ENCODE measurements around the gene TGFBRAP1. TPM values are rescaled to one million over a fixed set of nuclear protein-coding genes. Genes with fewer than 3 reads are reported as not detected.

The TGFBRAP1 gene
- total RNA-seq, 1 experiment from 2014 or later, result 25.1 TPM

DNA sequence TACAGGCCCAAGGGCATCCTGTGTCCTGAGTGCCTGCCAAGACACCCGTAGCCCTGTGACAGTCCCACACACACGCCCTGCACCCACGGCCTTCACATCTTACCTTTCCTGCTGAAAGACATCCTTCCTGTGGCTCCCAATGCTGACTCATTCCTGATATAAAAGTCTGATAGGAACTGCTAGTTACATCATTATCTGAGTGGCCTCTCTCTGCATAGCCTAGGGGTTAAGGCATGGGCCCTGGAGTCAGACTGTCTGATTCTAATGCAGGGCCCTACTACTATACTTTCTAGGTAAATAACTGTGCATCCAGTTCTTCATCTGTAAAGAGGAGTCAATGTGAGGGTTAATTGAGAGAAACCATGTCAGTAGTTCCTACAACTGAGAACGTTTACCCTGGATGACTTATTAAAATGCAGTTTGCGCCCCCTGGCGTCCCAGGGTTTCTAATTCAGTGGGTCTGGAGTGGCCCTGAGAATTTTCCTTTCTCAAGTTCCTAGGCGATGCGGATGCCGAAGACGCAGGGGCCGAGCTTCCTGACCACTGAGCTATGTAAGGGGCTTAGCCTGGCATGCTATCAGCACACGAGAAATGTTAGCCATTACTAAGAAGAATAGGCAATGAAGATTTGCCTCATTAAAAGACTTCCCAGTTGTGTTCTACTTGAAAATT lies 94.0 kb downstream of the TGFBRAP1 start:
- in situ Hi-C loops (cut with HindIII; ENCODE audit: low pct_unique_long_range_greater_than_20kb, low sequenced_read_pairs), result no loop called here
- peak; percentile 89 for DNase-seq (ENCODE audit: low read depth, low spot score)

DNA sequence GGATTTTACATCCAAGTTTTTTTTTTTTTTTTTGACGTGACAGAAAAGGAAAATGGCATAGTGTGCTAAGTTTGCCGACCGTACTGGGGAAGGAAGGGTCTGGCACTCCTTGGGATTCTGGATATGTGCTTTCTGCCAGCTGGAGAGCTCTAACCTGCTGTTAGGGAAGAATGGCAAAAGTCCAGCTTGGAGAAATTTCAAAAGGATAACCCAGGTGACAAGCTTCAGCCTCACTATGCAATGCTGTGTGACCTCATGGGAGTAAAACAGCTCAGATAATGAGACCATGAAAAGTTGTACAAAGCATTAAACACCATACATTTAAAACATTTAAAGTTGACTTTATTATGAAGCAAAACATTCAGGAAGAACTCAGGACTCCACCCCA lies 98.3 kb downstream of the TGFBRAP1 start:
- in situ Hi-C loops (cut with HindIII; ENCODE audit: low pct_unique_long_range_greater_than_20kb, low sequenced_read_pairs), result no loop called here
- no peak for DNase-seq (ENCODE audit: low read depth, low spot score)

DNA sequence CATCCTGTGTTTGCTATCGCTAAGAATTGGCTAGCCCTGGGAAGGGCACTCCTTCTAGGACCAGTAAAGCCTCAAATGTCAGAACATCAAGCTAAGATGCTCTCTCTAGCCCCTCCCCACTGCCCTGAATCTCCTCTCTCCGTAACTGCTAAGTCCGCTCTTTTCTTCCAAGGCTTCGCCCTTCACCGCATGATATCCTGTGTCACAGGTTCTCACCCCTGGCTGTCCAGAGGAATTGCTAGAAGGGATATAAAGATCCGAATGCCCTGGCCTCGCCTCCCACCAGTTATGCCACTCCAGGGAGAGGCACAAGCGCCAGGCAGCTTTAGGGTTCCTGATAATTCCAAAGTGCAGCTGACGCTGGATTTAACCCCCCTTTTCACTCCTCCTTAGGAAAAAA lies 105.1 kb downstream of the TGFBRAP1 start:
- in situ Hi-C loops (cut with HindIII; ENCODE audit: low pct_unique_long_range_greater_than_20kb, low sequenced_read_pairs), result no loop called here
- DNase-seq (ENCODE audit: low read depth, low spot score), result no peak

DNA sequence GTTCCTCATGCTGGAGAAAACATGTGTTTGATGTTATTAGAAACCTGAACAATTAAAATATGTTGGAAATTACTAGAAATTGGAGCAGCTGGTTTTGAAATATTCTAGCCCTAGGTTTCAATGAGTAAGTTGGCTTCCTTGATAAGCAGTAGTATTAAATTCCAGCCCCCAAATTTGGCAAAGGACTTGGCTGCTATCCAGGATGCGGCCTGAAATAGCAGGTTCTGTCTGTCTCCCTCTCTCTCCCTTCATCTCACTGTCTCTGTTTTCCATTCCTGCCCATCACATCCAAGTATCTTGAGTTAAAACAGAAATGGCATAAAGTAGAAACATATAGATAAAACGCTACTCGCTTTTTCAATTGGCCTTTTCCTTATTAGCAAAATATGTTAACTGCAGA lies 108.9 kb downstream of the TGFBRAP1 start:
- in situ Hi-C loops (cut with HindIII; ENCODE audit: low pct_unique_long_range_greater_than_20kb, low sequenced_read_pairs), result no loop called here
- DNase-seq (ENCODE audit: low read depth, low spot score), result no peak

DNA sequence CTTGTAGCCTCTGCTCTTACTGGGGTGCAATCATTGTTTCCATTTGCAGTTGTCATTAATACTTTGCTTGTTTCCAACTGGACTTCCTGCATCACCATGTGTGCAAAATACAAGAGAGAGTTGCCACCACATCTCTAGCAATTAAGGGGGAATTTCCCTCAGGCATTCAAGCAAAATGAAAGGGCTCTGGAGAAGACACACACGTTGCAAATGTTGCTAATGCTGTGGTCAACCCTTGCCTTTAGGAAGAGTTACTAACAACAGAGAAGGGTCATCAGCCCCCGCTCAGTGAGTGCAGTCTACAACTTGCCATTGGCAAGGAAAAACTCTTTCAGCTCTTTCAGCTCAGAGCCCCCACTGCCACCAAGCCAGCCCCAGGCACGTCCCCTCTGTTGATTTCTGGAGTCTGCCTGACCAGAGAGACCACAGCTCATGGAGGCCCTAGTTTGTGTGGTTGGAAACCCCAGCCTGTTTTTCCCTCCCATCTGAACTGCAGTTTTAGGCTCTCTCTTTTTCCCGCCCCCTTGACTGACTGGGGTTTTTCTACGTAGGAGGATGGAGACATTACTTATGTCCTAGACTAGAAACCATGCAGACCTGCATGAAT lies 113.8 kb downstream of the TGFBRAP1 start:
- in situ Hi-C loops (cut with HindIII; ENCODE audit: low pct_unique_long_range_greater_than_20kb, low sequenced_read_pairs), result no loop called here
- no peak for DNase-seq (ENCODE audit: low read depth, low spot score)

Other genes with a start within 250 kb of the TGFBRAP1 start
- 0.21 and 0.98 TPM in 2 replicates for gene GPR45, start 88.0 kb downstream of the TGFBRAP1 start, total RNA-seq (2014; rRNA removed; shearing (Covaris generic))
- gene C2orf49, start 7.8 kb upstream of the TGFBRAP1 start, total RNA-seq (2014; rRNA removed; shearing (Covaris generic)), result 19.1 and 20.4 TPM in 2 replicates
- 36.5 and 40.7 TPM in 2 replicates for gene FHL2, start 69.3 kb upstream of the TGFBRAP1 start, total RNA-seq (2014; rRNA removed; shearing (Covaris generic))

Data from SK-MEL-5 (cell line).